ENCODE results near the gene NQO2. TPM values are rescaled to one million over a fixed set of nuclear protein-coding genes. Genes with fewer than 3 reads are reported as not detected.
"Not testable (repeated sequence)": the region's sequence is repeated elsewhere in the genome, so short reads cannot be mapped to it uniquely, and the experiment has no call there.

The NQO2 gene
- total RNA-seq, 2 experiments from 2014 or later, result 40.7 to 44.2 TPM

GRCh38 chr6:2989332-2990247 lies 10.1 kb upstream of the NQO2 start:
- intact Hi-C loops (cut with DNase I, micrococcal nuclease), result loop anchor here (1.0 to 10.0 kb wide), 18 partner anchors 10 to 1025 kb away; partner anchors contain the start of genes SERPINB6 (in 2 of the 2), WRNIP1 (in 2 of the 2), BPHL (in 1 of the 2) and GMDS (in 1 of the 2)
- Mint-ChIP-seq H3K27me3 (no peaks in the 10 kb centered on the region), H3K9me3 (ENCODE audit: low read depth) (no peaks in the 10 kb centered on the region), H3K27ac (peak overlapping the region; percentile 99), H3K4me3 (peak overlapping the region; percentile 87), H3K36me3 (ENCODE audit: low read depth) (no peaks in the 10 kb centered on the region), H3K4me1 (peaks cover 20% of the 10 kb centered on the region)
- ATAC-seq (peak; percentile 64), DNase-seq (peak; percentile 83)
- ChIA-PET POLR2A (interaction anchor here (0.7 to 3.4 kb wide), 15 partner anchors 10 to 198 kb away, joined by 3 to 43 read pairs (median 4); partner anchors contain the start of genes NQO2 and SERPINB1), CTCF (interaction anchor here (0.6 to 5.2 kb wide), 35 partner anchors 10 to 251 kb away, joined by 3 to 55 read pairs (median 5); partner anchors contain the start of genes NQO2, RIPK1, SERPINB1 and WRNIP1)

GRCh38 chr6:2990248-2990931 lies 9.3 kb upstream of the NQO2 start:
- Mint-ChIP-seq H3K4me3 (peak overlapping the region; percentile 87), H3K9me3 (ENCODE audit: low read depth) (no peaks in the 10 kb centered on the region), H3K36me3 (ENCODE audit: low read depth) (no peaks in the 10 kb centered on the region), H3K4me1 (peaks cover 20% of the 10 kb centered on the region), H3K27ac (peak overlapping the region; percentile 99), H3K27me3 (no peaks in the 10 kb centered on the region)
- intact Hi-C loops (cut with DNase I, micrococcal nuclease), result no loop called here
- DNase-seq (peak; percentile 38), ATAC-seq (no peak)
- CTCF ChIA-PET, result interaction anchor here (0.6 to 5.2 kb wide), 33 partner anchors 9 to 252 kb away, joined by 3 to 55 read pairs (median 5); partner anchors contain the start of genes NQO2, RIPK1, SERPINB1 and WRNIP1
- POLR2A ChIA-PET, result interaction anchor here (0.7 to 3.4 kb wide), 13 partner anchors 9 to 199 kb away, joined by 3 to 43 read pairs (median 5); partner anchors contain the start of genes NQO2 and SERPINB1

DNA sequence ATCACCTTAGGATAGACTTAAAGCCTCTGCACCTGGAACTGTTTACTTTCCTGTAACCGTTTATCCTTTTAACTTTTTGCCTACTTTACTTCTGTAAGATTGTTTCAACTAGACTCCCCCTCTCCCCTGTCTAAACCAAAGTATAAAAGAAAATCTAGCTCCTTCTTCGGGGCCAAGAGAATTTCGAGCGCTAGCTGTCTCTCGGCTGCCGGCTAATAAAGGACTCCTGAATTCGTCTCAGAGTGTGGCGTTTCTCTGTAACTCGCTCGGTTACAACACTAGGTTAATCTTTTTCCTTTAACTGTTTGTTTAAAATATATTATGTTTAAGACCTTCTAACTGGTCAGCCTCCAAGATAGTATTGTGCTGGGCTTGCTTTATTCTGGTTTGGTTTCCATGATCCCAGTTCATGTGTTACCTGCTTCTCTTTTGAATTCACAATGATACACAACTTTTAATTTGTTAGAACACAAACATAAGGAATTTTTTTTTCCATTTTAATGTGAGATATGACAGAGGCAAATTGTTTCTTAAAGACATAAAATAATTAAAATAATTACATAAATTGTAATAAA lies 8.7 kb upstream of the NQO2 start:
- H3K27ac Mint-ChIP-seq, result peak overlapping the region; percentile 99
- no peak for ATAC-seq
- H3K27me3 Mint-ChIP-seq, result no peaks in the 10 kb centered on the region
- H3K4me3 Mint-ChIP-seq, result peak overlapping the region; percentile 87
- ChIA-PET POLR2A (interaction anchor here (1.7 to 3.4 kb wide), 4 partner anchors 8 to 54 kb away, joined by 5 to 43 read pairs (median 14); partner anchors contain the start of gene NQO2), CTCF (interaction anchor here (0.6 to 5.2 kb wide), 17 partner anchors 8 to 200 kb away, joined by 3 to 55 read pairs (median 9); partner anchors contain the start of genes NQO2, RIPK1 and SERPINB1)
- H3K4me1 Mint-ChIP-seq, result peaks cover 20% of the 10 kb centered on the region
- no peaks in the 10 kb centered on the region for H3K36me3 Mint-ChIP-seq (ENCODE audit: low read depth)
- intact Hi-C loops (cut with DNase I, micrococcal nuclease), result no loop called here
- no peaks in the 10 kb centered on the region for H3K9me3 Mint-ChIP-seq (ENCODE audit: low read depth)
- DNase-seq, result no peak

DNA sequence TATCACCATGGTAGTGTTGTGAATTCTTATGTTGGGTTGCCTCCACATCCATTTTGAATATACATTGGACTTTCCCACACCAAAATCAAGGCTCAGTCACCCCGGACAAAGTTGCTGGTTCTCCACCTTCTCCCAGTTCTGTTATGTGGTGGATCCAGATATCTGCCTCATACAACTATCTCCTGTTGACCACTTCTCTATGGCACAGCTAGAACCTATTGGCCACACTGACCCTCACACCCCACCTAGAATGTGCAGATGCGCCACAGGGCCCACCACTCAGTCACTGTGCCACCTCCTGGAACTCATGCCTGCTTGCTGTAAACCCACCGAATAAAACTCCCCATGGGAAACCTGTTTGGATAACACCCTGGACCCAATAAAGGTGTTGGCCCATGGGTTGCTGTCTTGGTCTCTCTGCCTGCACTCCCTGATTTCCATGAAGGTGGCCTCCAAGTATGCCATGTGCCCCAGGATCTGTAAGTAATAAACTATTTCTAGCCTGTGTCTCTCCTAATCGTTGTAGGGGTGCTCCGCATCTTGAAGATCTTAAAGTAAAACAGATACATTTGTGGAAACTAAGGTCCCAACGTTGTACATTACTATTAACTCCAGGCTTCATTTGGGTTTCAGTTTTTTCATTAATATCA lies 7.2 kb upstream of the NQO2 start:
- Mint-ChIP-seq H3K4me1 (peaks cover 18% of the 10 kb centered on the region), H3K4me3 (no peak overlapping the region), H3K27ac (no peak overlapping the region), H3K36me3 (ENCODE audit: low read depth) (no peaks in the 10 kb centered on the region), H3K9me3 (ENCODE audit: low read depth) (no peaks in the 10 kb centered on the region), H3K27me3 (no peaks in the 10 kb centered on the region)
- POLR2A ChIA-PET, result no interaction called here
- DNase-seq, result no peak
- CTCF ChIA-PET, result interaction anchor here (3.0 to 4.2 kb wide), 2 partner anchors 9 to 17 kb away, joined by 15 to 27 read pairs; no protein-coding TSS in a partner anchor
- intact Hi-C loops (cut with DNase I, micrococcal nuclease), result no loop called here
- ATAC-seq, result no peak

DNA sequence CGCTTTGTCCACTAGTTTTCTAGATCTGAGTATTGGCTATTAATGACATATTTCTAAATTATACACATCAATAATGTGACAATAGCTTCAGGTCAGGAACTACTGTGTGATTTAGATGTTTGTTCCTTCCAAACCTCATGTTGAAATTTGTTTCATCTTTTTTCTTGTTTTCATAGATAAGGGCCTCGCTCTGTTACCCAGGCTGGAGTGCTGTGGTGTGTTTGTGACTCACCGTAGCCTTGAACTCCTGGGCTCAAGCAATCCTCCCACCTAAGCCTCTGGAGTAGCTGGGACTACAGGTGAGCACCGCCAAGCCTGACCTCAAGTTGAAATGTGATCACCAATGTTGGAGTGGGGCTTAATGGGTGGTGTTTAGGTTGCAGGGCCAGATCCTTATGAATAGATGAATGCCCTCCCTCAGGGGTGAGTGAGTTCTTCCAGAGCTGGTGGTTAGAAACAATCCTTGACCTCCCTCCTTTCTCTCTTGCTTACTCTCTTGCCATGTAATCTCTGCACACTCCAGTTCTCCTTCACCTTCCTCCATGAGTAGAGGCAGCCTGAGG lies 5.9 kb upstream of the NQO2 start:
- ATAC-seq (no peak), DNase-seq (no peak)
- ChIA-PET POLR2A (no interaction called here), CTCF (interaction anchor here (1.4 kb wide), 2 partner anchors 41 to 63 kb away, joined by 4 to 7 read pairs; no protein-coding TSS in a partner anchor)
- intact Hi-C loops (cut with DNase I, micrococcal nuclease), result no loop called here
- Mint-ChIP-seq H3K27ac (no peak overlapping the region), H3K27me3 (no peaks in the 10 kb centered on the region), H3K4me3 (no peak overlapping the region), H3K9me3 (ENCODE audit: low read depth) (no peaks in the 10 kb centered on the region), H3K4me1 (peaks cover 15% of the 10 kb centered on the region), H3K36me3 (ENCODE audit: low read depth) (no peaks in the 10 kb centered on the region)

- peaks cover 12% of the 10 kb centered on the region for H3K36me3 Mint-ChIP-seq (ENCODE audit: low read depth)
- not testable (repeated sequence) for H3K27me3 Mint-ChIP-seq; H3K9me3 Mint-ChIP-seq (ENCODE audit: low read depth)
- DNase-seq (peak; percentile 65), ATAC-seq (peak; percentile 64)
- CTCF ChIA-PET, result interaction anchor here (0.6 to 4.5 kb wide), 7 partner anchors 9 to 69 kb away, joined by 3 to 36 read pairs (median 5); no protein-coding TSS in a partner anchor
- H3K4me1 Mint-ChIP-seq, result peaks cover 28% of the 10 kb centered on the region
- intact Hi-C loops (cut with DNase I, micrococcal nuclease), result loop anchor here (2.0 kb wide), 4 partner anchors 24 to 1136 kb away; partner anchors contain the start of gene ECI2 (in 1 of the 2)
- H3K27ac Mint-ChIP-seq, result peak overlapping the region; percentile 82
- POLR2A ChIA-PET, result interaction anchor here (0.8 to 1.2 kb wide), 4 partner anchors 8 to 157 kb away, joined by 3 to 8 read pairs (median 6); partner anchors contain the start of gene SERPINB1
- peak overlapping the region; percentile 83 for H3K4me3 Mint-ChIP-seq
Observed at GRCh38 chr6:2998249-2998997, 1.3 kb upstream of the NQO2 start.

DNA sequence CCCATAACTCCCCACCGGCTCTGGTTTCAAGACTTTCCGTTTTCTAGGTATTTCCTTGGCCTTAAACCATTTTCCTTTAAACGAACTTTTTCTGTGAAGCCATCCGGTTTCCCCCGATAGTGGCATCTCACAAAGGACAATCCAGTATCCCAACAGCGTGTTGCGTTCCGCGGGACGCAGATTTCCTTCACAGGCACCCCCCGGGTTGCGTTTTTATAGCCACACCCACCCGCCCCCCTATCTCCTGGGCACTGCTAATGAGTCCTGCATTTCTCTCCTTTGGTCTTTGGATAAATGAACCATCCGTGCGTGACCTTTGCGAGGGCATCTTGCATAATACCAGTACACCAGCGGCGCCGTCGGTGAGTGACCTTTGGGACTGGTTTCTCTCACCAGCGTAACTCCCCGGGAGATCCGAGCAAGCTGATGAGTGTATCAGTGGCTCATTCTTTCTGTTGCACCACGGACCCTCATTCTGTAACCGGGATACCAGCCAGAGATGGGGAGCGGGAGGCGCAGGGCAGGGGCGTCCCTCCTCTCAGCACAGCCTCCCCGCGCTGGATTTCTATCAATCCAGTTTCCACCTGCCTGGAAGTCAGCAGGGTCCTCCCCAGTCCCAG lies 586 bp upstream of the NQO2 start:
- ChIA-PET POLR2A (interaction anchor here (0.8 to 1.2 kb wide), 5 partner anchors 9 to 158 kb away, joined by 3 to 8 read pairs (median 4); partner anchors contain the start of genes RIPK1 and SERPINB1), CTCF (interaction anchor here (0.6 to 4.5 kb wide), 7 partner anchors 9 to 120 kb away, joined by 3 to 36 read pairs (median 5); no protein-coding TSS in a partner anchor)
- peak overlapping the region; percentile 82 for H3K27ac Mint-ChIP-seq
- peaks cover 28% of the 10 kb centered on the region for H3K4me1 Mint-ChIP-seq
- no peaks in the 10 kb centered on the region for H3K9me3 Mint-ChIP-seq (ENCODE audit: low read depth)
- ATAC-seq (peak; percentile 61), DNase-seq (peak; percentile 86)
- no peaks in the 10 kb centered on the region for H3K27me3 Mint-ChIP-seq
- peak overlapping the region; percentile 83 for H3K4me3 Mint-ChIP-seq
- intact Hi-C loops (cut with DNase I, micrococcal nuclease), result loop anchor here (1.0 to 2.0 kb wide), 13 partner anchors 10 to 1136 kb away; partner anchors contain the start of genes BPHL (in 2 of the 2), ECI2 (in 1 of the 2), PSMG4 (in 1 of the 2) and RIPK1 (in 1 of the 2)
- H3K36me3 Mint-ChIP-seq (ENCODE audit: low read depth), result peaks cover 12% of the 10 kb centered on the region

DNA sequence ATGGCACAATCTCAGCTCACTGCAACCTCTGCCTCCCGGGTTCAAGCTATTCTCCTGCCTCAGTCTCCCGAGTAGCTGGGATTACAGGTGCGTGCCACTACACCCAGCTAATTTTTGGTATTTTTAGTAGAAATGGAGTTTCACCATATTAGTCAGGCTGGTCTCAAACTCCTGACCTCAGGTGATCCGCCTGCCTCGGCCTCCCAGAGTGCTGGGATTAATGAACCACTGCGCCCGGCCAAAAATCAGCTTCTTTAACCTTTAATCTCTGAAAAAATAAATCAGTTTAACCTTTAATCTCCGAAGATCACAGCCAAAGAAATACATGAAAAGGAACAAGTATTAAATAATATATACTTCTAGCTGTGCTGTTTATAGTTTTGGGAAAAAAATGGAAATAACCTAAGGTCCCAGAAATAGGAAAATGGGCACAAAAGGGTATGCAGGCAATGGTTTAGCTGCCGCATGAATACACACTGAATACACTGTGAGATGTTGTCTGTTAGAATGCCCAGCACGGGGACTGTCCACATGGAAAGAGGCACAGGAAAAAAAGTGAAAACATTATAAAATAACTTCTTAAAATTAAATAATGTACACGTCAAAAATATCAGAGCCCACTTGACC lies 1.6 kb downstream of the NQO2 start:
- H3K36me3 Mint-ChIP-seq (ENCODE audit: low read depth), result peaks cover 26% of the 10 kb centered on the region
- ATAC-seq (no peak), DNase-seq (no peak)
- ChIA-PET POLR2A (interaction anchor here (0.6 to 1.0 kb wide), 2 partner anchors 26 to 162 kb away, joined by 3 to 4 read pairs; no protein-coding TSS in a partner anchor), CTCF (interaction anchor here (0.7 to 4.5 kb wide), 16 partner anchors 10 to 210 kb away, joined by 3 to 36 read pairs (median 5); partner anchors contain the start of gene RIPK1)
- H3K4me3 Mint-ChIP-seq, result peak overlapping the region; percentile 83
- peaks cover 28% of the 10 kb centered on the region for H3K4me1 Mint-ChIP-seq
- no peak overlapping the region for H3K27ac Mint-ChIP-seq
- H3K9me3 Mint-ChIP-seq (ENCODE audit: low read depth), result no peaks in the 10 kb centered on the region
- intact Hi-C loops (cut with DNase I, micrococcal nuclease), result no loop called here
- no peaks in the 10 kb centered on the region for H3K27me3 Mint-ChIP-seq

All from activated CD4-positive, alpha-beta T cell treated with anti-CD3 and anti-CD28 coated beads for 36 hours (primary cell).